Measurements from ENCODE around the gene EARS2. TPM values are rescaled to one million over a fixed set of nuclear protein-coding genes. Genes with fewer than 3 reads are reported as not detected.

The EARS2 gene
- total and polyA plus RNA-seq, 9 of the 15 experiments (the other 6 are each of a cell fraction or from before 2014, with no cell fraction given), result 17.6 to 58.6 (median 36.3) TPM

DNA sequence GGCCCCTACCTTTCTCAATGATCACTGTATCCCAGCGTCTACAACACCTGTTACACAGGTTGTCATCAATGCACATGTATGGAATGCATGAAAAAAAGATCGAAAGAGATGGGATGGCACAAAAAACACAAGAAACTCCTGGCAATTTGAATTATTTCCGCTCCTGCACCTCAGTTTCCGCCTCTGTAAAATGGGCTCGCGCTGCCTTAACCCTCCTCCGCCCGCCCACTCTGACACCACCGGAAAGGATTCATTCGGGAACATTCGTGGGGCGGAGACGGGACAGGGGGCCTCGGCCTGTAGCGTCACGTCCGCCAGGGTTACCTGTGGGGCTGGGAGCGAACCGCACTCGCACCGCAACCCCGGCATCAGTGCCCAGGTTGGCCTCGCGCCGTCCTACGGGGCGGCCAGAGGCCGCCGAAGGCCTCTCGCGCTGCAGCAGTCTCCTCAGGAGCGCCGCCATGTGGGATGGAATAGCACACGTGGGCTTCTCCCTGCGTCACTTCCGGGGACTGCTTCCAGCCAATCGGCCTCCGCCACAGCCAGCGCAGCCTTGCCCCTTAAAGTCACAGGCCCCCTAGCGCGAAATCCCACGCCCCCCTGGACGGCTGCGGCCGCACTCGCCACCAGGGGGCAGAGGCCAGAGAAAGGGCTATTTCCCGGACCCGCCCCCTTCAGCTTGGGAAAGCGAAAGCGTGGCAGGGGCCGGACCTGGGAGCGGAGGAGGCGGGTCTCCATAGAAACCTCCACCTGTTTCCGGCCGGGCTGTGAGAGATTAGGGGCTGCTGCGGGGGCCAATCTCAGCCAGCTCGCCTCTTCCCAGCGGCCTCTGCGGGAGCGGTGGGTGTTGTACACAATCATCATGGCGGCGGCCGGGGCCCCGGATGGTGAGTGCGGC lies at the start of gene EARS2, which contains the start of gene UBFD1 (continued):
- TF ChIP-seq, protein P1, sequence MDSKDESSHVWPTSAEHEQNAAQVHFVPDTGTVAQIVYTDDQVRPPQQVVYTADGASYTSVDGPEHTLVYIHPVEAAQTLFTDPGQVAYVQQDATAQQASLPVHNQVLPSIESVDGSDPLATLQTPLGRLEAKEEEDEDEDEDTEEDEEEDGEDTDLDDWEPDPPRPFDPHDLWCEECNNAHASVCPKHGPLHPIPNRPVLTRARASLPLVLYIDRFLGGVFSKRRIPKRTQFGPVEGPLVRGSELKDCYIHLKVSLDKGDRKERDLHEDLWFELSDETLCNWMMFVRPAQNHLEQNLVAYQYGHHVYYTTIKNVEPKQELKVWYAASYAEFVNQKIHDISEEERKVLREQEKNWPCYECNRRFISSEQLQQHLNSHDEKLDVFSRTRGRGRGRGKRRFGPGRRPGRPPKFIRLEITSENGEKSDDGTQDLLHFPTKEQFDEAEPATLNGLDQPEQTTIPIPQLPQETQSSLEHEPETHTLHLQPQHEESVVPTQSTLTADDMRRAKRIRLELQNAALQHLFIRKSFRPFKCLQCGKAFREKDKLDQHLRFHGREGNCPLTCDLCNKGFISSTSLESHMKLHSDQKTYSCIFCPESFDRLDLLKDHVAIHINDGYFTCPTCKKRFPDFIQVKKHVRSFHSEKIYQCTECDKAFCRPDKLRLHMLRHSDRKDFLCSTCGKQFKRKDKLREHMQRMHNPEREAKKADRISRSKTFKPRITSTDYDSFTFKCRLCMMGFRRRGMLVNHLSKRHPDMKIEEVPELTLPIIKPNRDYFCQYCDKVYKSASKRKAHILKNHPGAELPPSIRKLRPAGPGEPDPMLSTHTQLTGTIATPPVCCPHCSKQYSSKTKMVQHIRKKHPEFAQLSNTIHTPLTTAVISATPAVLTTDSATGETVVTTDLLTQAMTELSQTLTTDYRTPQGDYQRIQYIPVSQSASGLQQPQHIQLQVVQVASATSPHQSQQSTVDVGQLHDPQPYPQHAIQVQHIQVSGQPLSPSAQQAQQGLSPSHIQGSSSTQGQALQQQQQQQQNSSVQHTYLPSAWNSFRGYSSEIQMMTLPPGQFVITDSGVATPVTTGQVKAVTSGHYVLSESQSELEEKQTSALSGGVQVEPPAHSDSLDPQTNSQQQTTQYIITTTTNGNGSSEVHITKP (IDR thresholded peaks at IDR 0.05; ENCODE audit: partially characterized antibody), result peak; percentile 40
- TF ChIP-seq GABPB1 (CRISPR knock-in tag; IDR thresholded peaks at IDR 0.05), result peak; percentile 98
- no peak for TF ChIP-seq HMG20B (CRISPR knock-in tag; IDR thresholded peaks at IDR 0.05)
- no peak for TF ChIP-seq ZNF124 (CRISPR knock-in tag; IDR thresholded peaks at IDR 0.05)
- TF ChIP-seq C11orf30 (IDR thresholded peaks at IDR 0.05; ENCODE audit: low read depth), result peak; percentile 86
- no peak for TF ChIP-seq SREBF2 (CRISPR knock-in tag; IDR thresholded peaks at IDR 0.05)
- TF ChIP-seq, protein P2, sequence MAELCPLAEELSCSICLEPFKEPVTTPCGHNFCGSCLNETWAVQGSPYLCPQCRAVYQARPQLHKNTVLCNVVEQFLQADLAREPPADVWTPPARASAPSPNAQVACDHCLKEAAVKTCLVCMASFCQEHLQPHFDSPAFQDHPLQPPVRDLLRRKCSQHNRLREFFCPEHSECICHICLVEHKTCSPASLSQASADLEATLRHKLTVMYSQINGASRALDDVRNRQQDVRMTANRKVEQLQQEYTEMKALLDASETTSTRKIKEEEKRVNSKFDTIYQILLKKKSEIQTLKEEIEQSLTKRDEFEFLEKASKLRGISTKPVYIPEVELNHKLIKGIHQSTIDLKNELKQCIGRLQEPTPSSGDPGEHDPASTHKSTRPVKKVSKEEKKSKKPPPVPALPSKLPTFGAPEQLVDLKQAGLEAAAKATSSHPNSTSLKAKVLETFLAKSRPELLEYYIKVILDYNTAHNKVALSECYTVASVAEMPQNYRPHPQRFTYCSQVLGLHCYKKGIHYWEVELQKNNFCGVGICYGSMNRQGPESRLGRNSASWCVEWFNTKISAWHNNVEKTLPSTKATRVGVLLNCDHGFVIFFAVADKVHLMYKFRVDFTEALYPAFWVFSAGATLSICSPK (IDR thresholded peaks at IDR 0.05; ENCODE audit: borderline replicate concordance), result no peak; the same call in 1 of the 2 replicates
- no peak for TF ChIP-seq SRSF3 (IDR thresholded peaks at IDR 0.05; ENCODE audit: insufficient read depth, low read length)
- TF ChIP-seq, protein P3, sequence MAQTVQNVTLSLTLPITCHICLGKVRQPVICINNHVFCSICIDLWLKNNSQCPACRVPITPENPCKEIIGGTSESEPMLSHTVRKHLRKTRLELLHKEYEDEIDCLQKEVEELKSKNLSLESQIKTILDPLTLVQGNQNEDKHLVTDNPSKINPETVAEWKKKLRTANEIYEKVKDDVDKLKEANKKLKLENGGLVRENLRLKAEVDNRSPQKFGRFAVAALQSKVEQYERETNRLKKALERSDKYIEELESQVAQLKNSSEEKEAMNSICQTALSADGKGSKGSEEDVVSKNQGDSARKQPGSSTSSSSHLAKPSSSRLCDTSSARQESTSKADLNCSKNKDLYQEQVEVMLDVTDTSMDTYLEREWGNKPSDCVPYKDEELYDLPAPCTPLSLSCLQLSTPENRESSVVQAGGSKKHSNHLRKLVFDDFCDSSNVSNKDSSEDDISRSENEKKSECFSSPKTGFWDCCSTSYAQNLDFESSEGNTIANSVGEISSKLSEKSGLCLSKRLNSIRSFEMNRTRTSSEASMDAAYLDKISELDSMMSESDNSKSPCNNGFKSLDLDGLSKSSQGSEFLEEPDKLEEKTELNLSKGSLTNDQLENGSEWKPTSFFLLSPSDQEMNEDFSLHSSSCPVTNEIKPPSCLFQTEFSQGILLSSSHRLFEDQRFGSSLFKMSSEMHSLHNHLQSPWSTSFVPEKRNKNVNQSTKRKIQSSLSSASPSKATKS (CRISPR knock-in tag; IDR thresholded peaks at IDR 0.05), result no peak
- no peak for TF ChIP-seq BRCA1 (IDR thresholded peaks at IDR 0.05)
- no peak for TF ChIP-seq BRCA1 (CRISPR knock-in tag; IDR thresholded peaks at IDR 0.05)
- TF ChIP-seq, protein P4, sequence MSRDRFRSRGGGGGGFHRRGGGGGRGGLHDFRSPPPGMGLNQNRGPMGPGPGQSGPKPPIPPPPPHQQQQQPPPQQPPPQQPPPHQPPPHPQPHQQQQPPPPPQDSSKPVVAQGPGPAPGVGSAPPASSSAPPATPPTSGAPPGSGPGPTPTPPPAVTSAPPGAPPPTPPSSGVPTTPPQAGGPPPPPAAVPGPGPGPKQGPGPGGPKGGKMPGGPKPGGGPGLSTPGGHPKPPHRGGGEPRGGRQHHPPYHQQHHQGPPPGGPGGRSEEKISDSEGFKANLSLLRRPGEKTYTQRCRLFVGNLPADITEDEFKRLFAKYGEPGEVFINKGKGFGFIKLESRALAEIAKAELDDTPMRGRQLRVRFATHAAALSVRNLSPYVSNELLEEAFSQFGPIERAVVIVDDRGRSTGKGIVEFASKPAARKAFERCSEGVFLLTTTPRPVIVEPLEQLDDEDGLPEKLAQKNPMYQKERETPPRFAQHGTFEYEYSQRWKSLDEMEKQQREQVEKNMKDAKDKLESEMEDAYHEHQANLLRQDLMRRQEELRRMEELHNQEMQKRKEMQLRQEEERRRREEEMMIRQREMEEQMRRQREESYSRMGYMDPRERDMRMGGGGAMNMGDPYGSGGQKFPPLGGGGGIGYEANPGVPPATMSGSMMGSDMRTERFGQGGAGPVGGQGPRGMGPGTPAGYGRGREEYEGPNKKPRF (IDR thresholded peaks at IDR 0.05; ENCODE audit: low read depth, low read length), result no peak
- TF ChIP-seq ZNF77 (CRISPR knock-in tag; IDR thresholded peaks at IDR 0.05), result no peak
- TF ChIP-seq MIER1 (IDR thresholded peaks at IDR 0.05; ENCODE audit: low read depth), result 0 out of 2 replicates have a peak, but pooled peaks have one; percentile 54
- no peak for TF ChIP-seq PHB2 (IDR thresholded peaks at IDR 0.05; ENCODE audit: low read depth)
- no peak for TF ChIP-seq KLF10 (CRISPR knock-in tag; IDR thresholded peaks at IDR 0.05)
- TF ChIP-seq MEF2A (IDR thresholded peaks at IDR 0.05; ENCODE audit: control insufficient read depth, low read depth, low read length), result no peak
- TF ChIP-seq SUPT5H (IDR thresholded peaks at IDR 0.05), result peak; percentile 76
- TF ChIP-seq ETV5 (CRISPR knock-in tag; IDR thresholded peaks at IDR 0.05; ENCODE audit: low read depth), result peak; percentile 80
